DND-41 (cell line): Measurements from ENCODE around the gene VPS13C.

Experiments used
- ATAC-seq: fragments of 200-7000 bp; cut with Tn5 transposase; 3 replicates; pipeline ENCODE4 v1.9.1; 2021; ENCODE audit warnings: low read depth; ENCODE audit not compliant: insufficient read depth
- DNase-seq: peaks from one replicate; pipeline ENCODE4 v3.0.0-alpha.2; 2020
- H2AFZ ChIP-seq: 2 replicates; pipeline ENCODE4 v1.6.0; 2012; ENCODE audit warnings: low read depth, low read length
- H3K27ac ChIP-seq: 2 replicates; pipeline ENCODE4 v1.5.1; 2012; ENCODE audit warnings: low read length, inconsistent platforms
- H3K27me3 ChIP-seq: fragments of 200-600 bp; sonication (generic); 2 replicates; pipeline ENCODE4 v1.6.0; 2012; ENCODE audit warnings: low read length, mild to moderate bottlenecking, inconsistent platforms; ENCODE audit not compliant: insufficient read depth, poor library complexity
- H3K36me3 ChIP-seq: 2 replicates; pipeline ENCODE4 v1.5.1; 2012; ENCODE audit warnings: low read length, inconsistent platforms; ENCODE audit not compliant: insufficient read depth
- H3K4me1 ChIP-seq: 2 replicates; pipeline ENCODE4 v1.5.1; 2012; ENCODE audit warnings: mild to moderate bottlenecking, low read length; ENCODE audit not compliant: insufficient read depth
- H3K4me2 ChIP-seq: 2 replicates; pipeline ENCODE4 v1.6.0; 2012; ENCODE audit warnings: mild to moderate bottlenecking, moderate library complexity, low read length, inconsistent platforms; ENCODE audit not compliant: insufficient read depth
- H3K4me3 ChIP-seq, 2 experiments: fragments of 200-600 bp in 1 of 2; shearing (Covaris generic) in 1 of 2; 2 replicates each; pipeline ENCODE4 v1.5.1; 2012 to 2016; ENCODE audit warnings: inconsistent platforms in 2 of 2, low read length in 2 of 2, mild to moderate bottlenecking in 2 of 2, low read depth in 1 of 2, moderate library complexity in 1 of 2
- H3K79me2 ChIP-seq: 2 replicates; pipeline ENCODE4 v1.6.0; 2012; ENCODE audit warnings: low read length, inconsistent platforms; ENCODE audit not compliant: insufficient read depth
- H3K9ac ChIP-seq: 2 replicates; pipeline ENCODE4 v1.6.0; 2012; ENCODE audit warnings: low read depth, mild to moderate bottlenecking, inconsistent platforms, low read length, moderate library complexity
- H3K9me3 ChIP-seq: 2 replicates; pipeline ENCODE4 v1.5.1; 2012; ENCODE audit warnings: low read length, moderate library complexity, mild to moderate bottlenecking, inconsistent platforms; ENCODE audit not compliant: insufficient read depth, severe bottlenecking
- H4K20me1 ChIP-seq: 2 replicates; pipeline ENCODE4 v1.6.0; 2012; ENCODE audit warnings: low read length; ENCODE audit not compliant: insufficient read depth
- EZH2 ChIP-seq: IDR thresholded peaks from 3 replicates; pipeline ENCODE4 v1.6.1; 2012; ENCODE audit warnings: borderline replicate concordance, low read depth, mild to moderate bottlenecking, moderate library complexity, low read length, inconsistent platforms; ENCODE audit not compliant: severe bottlenecking
- TF ChIP-seq, protein P1 (sequence below): IDR thresholded peaks from 2 replicates; pipeline ENCODE4 v1.5.1; 2012; ENCODE audit warnings: borderline replicate concordance, low read length, moderate library complexity, mild to moderate bottlenecking; ENCODE audit not compliant: poor library complexity, severe bottlenecking; ENCODE audit errors: extremely low read depth

The VPS13C gene

DNA sequence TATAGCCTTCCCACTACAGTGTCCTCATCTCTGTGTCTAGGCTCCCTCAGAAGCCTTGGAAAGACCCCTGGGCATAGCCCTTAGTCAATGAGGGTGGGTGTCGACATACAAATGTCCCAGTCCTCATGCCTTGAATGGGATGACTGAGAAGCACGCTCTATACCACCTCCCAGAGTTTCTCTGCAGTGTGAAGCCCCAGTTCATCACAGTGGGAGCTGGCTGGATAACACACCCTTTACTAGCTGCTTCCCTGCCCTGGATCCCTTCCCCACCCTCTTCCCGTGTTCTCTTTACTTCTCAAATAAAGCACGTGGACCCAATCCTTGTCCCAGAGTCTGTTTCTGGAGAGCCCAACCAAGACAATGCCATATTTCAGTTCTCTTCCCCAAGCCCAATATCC, 239.3 kb downstream of the VPS13C start:
- H3K4me2 ChIP-seq: no peak overlapping the region
- H3K4me1 ChIP-seq: no peaks in the 10 kb centered on the region
- no peaks in the 10 kb centered on the region for H3K36me3 ChIP-seq
- no peak overlapping the region for H2AFZ ChIP-seq
- ATAC-seq (no peak), DNase-seq (no peak)
- H3K9ac ChIP-seq: no peak overlapping the region
- TF ChIP-seq, protein P1, sequence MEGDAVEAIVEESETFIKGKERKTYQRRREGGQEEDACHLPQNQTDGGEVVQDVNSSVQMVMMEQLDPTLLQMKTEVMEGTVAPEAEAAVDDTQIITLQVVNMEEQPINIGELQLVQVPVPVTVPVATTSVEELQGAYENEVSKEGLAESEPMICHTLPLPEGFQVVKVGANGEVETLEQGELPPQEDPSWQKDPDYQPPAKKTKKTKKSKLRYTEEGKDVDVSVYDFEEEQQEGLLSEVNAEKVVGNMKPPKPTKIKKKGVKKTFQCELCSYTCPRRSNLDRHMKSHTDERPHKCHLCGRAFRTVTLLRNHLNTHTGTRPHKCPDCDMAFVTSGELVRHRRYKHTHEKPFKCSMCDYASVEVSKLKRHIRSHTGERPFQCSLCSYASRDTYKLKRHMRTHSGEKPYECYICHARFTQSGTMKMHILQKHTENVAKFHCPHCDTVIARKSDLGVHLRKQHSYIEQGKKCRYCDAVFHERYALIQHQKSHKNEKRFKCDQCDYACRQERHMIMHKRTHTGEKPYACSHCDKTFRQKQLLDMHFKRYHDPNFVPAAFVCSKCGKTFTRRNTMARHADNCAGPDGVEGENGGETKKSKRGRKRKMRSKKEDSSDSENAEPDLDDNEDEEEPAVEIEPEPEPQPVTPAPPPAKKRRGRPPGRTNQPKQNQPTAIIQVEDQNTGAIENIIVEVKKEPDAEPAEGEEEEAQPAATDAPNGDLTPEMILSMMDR: no peak
- TF ChIP-seq EZH2: no peak
- no peak overlapping the region for H3K27ac ChIP-seq
- no peaks in the 10 kb centered on the region for H3K9me3 ChIP-seq
- no peaks in the 10 kb centered on the region for H4K20me1 ChIP-seq
- H3K79me2 ChIP-seq: no peaks in the 10 kb centered on the region
- no peak overlapping the region for H3K4me3 ChIP-seq
- no peaks in the 10 kb centered on the region for H3K27me3 ChIP-seq

DNA sequence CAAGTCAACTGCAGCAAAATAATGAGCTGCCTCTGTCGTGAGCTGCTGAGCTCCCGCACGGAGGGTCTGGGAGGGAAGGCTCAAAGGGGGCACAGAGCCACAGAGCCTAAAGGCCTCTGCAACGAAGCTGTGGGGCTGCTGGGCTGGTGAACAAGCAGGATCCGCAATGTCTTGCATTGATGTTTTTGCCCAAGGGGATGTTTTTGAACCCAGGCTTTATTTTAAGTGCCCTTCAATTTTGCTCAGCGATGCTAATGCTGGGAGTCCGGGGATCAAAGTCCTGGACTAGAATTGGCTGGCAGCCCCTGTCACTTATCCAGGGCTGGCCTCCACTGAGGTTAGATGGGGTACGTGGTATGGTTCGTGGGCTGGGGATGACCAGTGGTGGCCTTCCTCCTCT, 240.0 kb downstream of the VPS13C start:
- Histone ChIP-seq H3K9ac (no peak overlapping the region), H3K4me2 (no peak overlapping the region), H3K36me3 (no peaks in the 10 kb centered on the region), H3K9me3 (no peaks in the 10 kb centered on the region), H3K27ac (no peak overlapping the region), H2AFZ (no peak overlapping the region), H4K20me1 (no peaks in the 10 kb centered on the region), H3K79me2 (no peaks in the 10 kb centered on the region), H3K4me1 (no peaks in the 10 kb centered on the region), H3K27me3 (no peaks in the 10 kb centered on the region), H3K4me3 (no peak overlapping the region)
- TF ChIP-seq, protein P1: no peak
- no peak for TF ChIP-seq EZH2
- DNase-seq (no peak), ATAC-seq (no peak)

DNA sequence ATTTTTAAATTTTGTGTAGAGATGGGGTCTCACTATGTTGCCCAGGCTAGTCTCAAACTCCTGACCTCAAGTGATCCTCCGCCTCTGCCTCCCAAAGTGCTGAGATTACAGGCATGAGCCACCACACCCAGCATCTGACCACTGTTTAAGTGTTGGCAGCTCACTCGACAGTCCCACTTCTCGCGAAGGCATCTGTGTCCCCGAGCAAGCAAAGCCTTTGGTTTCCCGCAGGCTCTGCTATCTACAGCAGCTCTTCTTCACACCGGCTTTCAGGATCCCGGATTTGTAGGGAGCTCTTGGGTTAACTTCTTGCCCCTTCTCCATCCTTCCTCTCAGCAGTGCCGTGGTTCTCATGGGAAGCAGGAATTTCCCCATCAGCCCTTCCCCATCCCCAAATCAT, 240.9 kb downstream of the VPS13C start:
- no peak overlapping the region for H3K4me2 ChIP-seq
- no peaks in the 10 kb centered on the region for H3K9me3 ChIP-seq
- H3K4me3 ChIP-seq: no peak overlapping the region
- TF ChIP-seq, protein P1: no peak
- TF ChIP-seq EZH2: no peak
- H3K36me3 ChIP-seq: no peaks in the 10 kb centered on the region
- H3K27me3 ChIP-seq: no peaks in the 10 kb centered on the region
- DNase-seq (no peak), ATAC-seq (no peak)
- no peaks in the 10 kb centered on the region for H3K79me2 ChIP-seq
- H3K27ac ChIP-seq: no peak overlapping the region
- H3K9ac ChIP-seq: no peak overlapping the region
- H2AFZ ChIP-seq: no peak overlapping the region
- no peaks in the 10 kb centered on the region for H4K20me1 ChIP-seq
- no peaks in the 10 kb centered on the region for H3K4me1 ChIP-seq

DNA sequence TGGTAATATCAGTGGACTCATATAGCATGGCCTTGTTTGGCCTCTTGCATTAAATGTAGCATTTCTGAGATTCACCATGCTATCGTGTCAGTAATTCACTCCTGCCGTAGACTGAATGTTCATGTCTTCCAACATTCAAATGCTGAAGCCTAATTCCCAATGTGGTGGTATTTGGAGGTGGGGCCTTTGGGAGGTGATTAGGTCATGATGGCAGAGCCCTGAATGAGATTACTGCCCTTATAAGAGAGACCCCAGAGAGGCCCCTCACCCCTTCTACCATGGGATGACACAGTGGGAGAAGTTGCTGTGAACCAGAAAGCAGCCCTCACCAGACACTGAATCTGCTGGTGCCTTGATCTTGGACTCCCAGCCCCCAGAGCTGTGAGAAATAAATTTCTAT, 241.4 kb downstream of the VPS13C start:
- H3K27ac ChIP-seq: no peak overlapping the region
- H3K9me3 ChIP-seq: no peaks in the 10 kb centered on the region
- DNase-seq (no peak), ATAC-seq (no peak)
- H2AFZ ChIP-seq: no peak overlapping the region
- H3K4me2 ChIP-seq: no peak overlapping the region
- no peaks in the 10 kb centered on the region for H3K36me3 ChIP-seq
- TF ChIP-seq, protein P1: no peak
- TF ChIP-seq EZH2: no peak
- H4K20me1 ChIP-seq: no peaks in the 10 kb centered on the region
- no peak overlapping the region for H3K9ac ChIP-seq
- no peaks in the 10 kb centered on the region for H3K4me1 ChIP-seq
- no peak overlapping the region for H3K4me3 ChIP-seq
- H3K79me2 ChIP-seq: no peaks in the 10 kb centered on the region
- no peaks in the 10 kb centered on the region for H3K27me3 ChIP-seq
